IMR-90 (cell line): ENCODE results near the gene FAM32A. TPM values are rescaled to one million over a fixed set of nuclear protein-coding genes. Genes with fewer than 3 reads are reported as not detected.
A peak's percentile ranks its signal among the peaks of the same experiment; 100 is the strongest.

ENCODE experiments used
- ATAC-seq: fragments of 200-7000 bp; cut with Tn5 transposase; 2 replicates; pipeline ENCODE4 v1.9.1; 2020; ENCODE audit warnings: low read depth, mild to moderate bottlenecking, moderate library complexity
- BruUV-seq: library from RNA; stranded (reverse); fragments of 400-500 nt; replicated peaks from 2 replicates; lab custom pipeline; 2021; lab: Mats Ljungman, UMichigan
- CTCF ChIA-PET: fragments of 300-600 bp; formaldehyde crosslinking; extraction: SDS; loops from one replicate; lab custom pipeline; 2021; ENCODE audit warnings: antibody characterized with exemption; lab: Yijun Ruan, JAX
- POLR2A ChIA-PET: fragments of 300-600 bp; sonication (Branson Sonifier 250); formaldehyde crosslinking; loops from one replicate; lab custom pipeline; 2022; ENCODE audit warnings: antibody characterized with exemption; ENCODE audit not compliant: unreplicated experiment; lab: Charles Lee
- DNase-seq: peaks from one replicate; pipeline ENCODE4 v3.0.0; 2013
- H2AFZ ChIP-seq: replicated peaks from 2 replicates; pipeline ENCODE3; 2013; ENCODE audit warnings: low read length, mild to moderate bottlenecking; ENCODE audit not compliant: poor library complexity
- H2AK5ac ChIP-seq: 2 replicates; pipeline ENCODE4 v1.6.1; 2013; ENCODE audit warnings: low read depth, low read length, inconsistent platforms
- H2AK9ac ChIP-seq: replicated peaks from 2 replicates; pipeline ENCODE3; 2013; ENCODE audit warnings: mild to moderate bottlenecking, low read depth, low read length, moderate library complexity; ENCODE audit not compliant: poor library complexity
- H2BK120ac ChIP-seq: 2 replicates; pipeline ENCODE4 v1.6.1; 2013; ENCODE audit warnings: low read depth, low read length, inconsistent platforms
- H2BK15ac ChIP-seq: 3 replicates; pipeline ENCODE4 v1.6.1; 2013; ENCODE audit warnings: low read depth, low read length, inconsistent platforms
- H2BK20ac ChIP-seq: 2 replicates; pipeline ENCODE4 v1.6.1; 2013; ENCODE audit warnings: low read depth, mild to moderate bottlenecking, inconsistent platforms, low read length, moderate library complexity
- H2BK5ac ChIP-seq: 2 replicates; pipeline ENCODE4 v1.6.1; 2013; ENCODE audit warnings: mild to moderate bottlenecking, low read depth, low read length, inconsistent platforms; ENCODE audit not compliant: poor library complexity, severe bottlenecking
- H3K14ac ChIP-seq: replicated peaks from 2 replicates; pipeline ENCODE4 v1.6.1; 2013; ENCODE audit warnings: low read depth, low read length, inconsistent platforms
- H3K18ac ChIP-seq: 2 replicates; pipeline ENCODE4 v1.6.1; 2013; ENCODE audit warnings: low read depth, low read length, control low read depth
- H3K23ac ChIP-seq: 2 replicates; pipeline ENCODE4 v1.6.1; 2013; ENCODE audit warnings: low read depth, low read length, inconsistent platforms
- H3K27ac ChIP-seq: 2 replicates; pipeline ENCODE4 v1.5.1; 2013; ENCODE audit warnings: mild to moderate bottlenecking, control low read depth, low read length; ENCODE audit not compliant: insufficient read depth
- H3K27me3 ChIP-seq: 2 replicates; pipeline ENCODE4 v1.6.1; 2013; ENCODE audit warnings: low read length; ENCODE audit not compliant: control insufficient read depth, insufficient read depth
- H3K36me3 ChIP-seq: 2 replicates; pipeline ENCODE4 v1.6.1; 2013; ENCODE audit warnings: low read length, mixed read lengths; ENCODE audit not compliant: control insufficient read depth, insufficient read depth
- H3K4ac ChIP-seq: 2 replicates; pipeline ENCODE4 v1.6.1; 2013; ENCODE audit warnings: low read depth, low read length, inconsistent platforms
- H3K4me1 ChIP-seq: 2 replicates; pipeline ENCODE4 v1.6.1; 2013; ENCODE audit warnings: low read length, mixed read lengths; ENCODE audit not compliant: control insufficient read depth, insufficient read depth
- H3K4me2 ChIP-seq: 2 replicates; pipeline ENCODE4 v1.6.1; 2013; ENCODE audit warnings: low read depth, mild to moderate bottlenecking, control low read depth, low read length, moderate library complexity
- H3K4me3 ChIP-seq: 2 replicates; pipeline ENCODE4 v1.5.1; 2013; ENCODE audit warnings: low read depth, mild to moderate bottlenecking, control low read depth, low read length, moderate library complexity; ENCODE audit not compliant: insufficient read depth
- H3K56ac ChIP-seq: 2 replicates; pipeline ENCODE4 v1.6.1; 2013; ENCODE audit warnings: low read length, inconsistent platforms; ENCODE audit not compliant: insufficient read depth; ENCODE audit errors: extremely low read depth
- H3K79me1 ChIP-seq, 2 experiments: 2 replicates each; pipeline ENCODE4 v1.6.1; 2013; ENCODE audit warnings: low read length in 2 of 2, inconsistent platforms in 1 of 2, low read depth in 1 of 2
- H3K9ac ChIP-seq: 2 replicates; pipeline ENCODE4 v1.6.1; 2013; ENCODE audit warnings: low read depth, low read length, control low read depth
- H3K9me1 ChIP-seq: 2 replicates; pipeline ENCODE4 v1.6.1; 2013; ENCODE audit warnings: low read length, inconsistent platforms; ENCODE audit not compliant: insufficient read depth
- H3K9me3 ChIP-seq: 2 replicates; pipeline ENCODE4 v1.6.1; 2013; ENCODE audit warnings: low read length; ENCODE audit not compliant: control insufficient read depth, insufficient read depth
- H4K20me1 ChIP-seq: 2 replicates; pipeline ENCODE4 v1.6.1; 2013; ENCODE audit warnings: low read length, inconsistent platforms; ENCODE audit not compliant: insufficient read depth
- H4K5ac ChIP-seq: 2 replicates; pipeline ENCODE4 v1.6.1; 2013; ENCODE audit warnings: mild to moderate bottlenecking, low read depth, low read length, control low read depth
- H4K8ac ChIP-seq, 2 experiments: 2 replicates each; pipeline ENCODE4 v1.6.1; 2013; ENCODE audit warnings: low read depth in 2 of 2, low read length in 2 of 2, control low read depth in 1 of 2, inconsistent platforms in 1 of 2
- H4K91ac ChIP-seq: 2 replicates; pipeline ENCODE4 v1.6.1; 2013; ENCODE audit warnings: low read depth, low read length, inconsistent platforms; ENCODE audit not compliant: insufficient read depth
- CEBPB ChIP-seq: IDR thresholded peaks from 2 replicates; pipeline ENCODE4 v1.6.1; 2012; ENCODE audit warnings: low read depth, low read length, improper control_type of control experiment
- CTCF ChIP-seq: conservative IDR thresholded peaks from 2 replicates; pipeline ENCODE4 v1.5.1; 2012; ENCODE audit warnings: mild to moderate bottlenecking, low read depth, low read length, improper control_type of control experiment
- MAFK ChIP-seq: IDR thresholded peaks from 2 replicates; pipeline ENCODE4 v1.6.1; 2012; ENCODE audit warnings: low read depth, low read length, improper control_type of control experiment
- MXI1 ChIP-seq: IDR thresholded peaks from 2 replicates; pipeline ENCODE4 v1.6.1; 2012; ENCODE audit warnings: low read depth, mild to moderate bottlenecking, low read length, moderate library complexity, borderline replicate concordance
- RCOR1 ChIP-seq: IDR thresholded peaks from 2 replicates; pipeline ENCODE4 v1.6.1; 2012; ENCODE audit warnings: mild to moderate bottlenecking, low read length, improper control_type of control experiment; ENCODE audit not compliant: insufficient replicate concordance
- RFX5 ChIP-seq: IDR thresholded peaks from 2 replicates; pipeline ENCODE4 v1.8.0; 2012; ENCODE audit warnings: low read depth, mild to moderate bottlenecking, low read length, moderate library complexity
- USF2 ChIP-seq: fragments of 150-350 bp; IDR thresholded peaks from 2 replicates; pipeline ENCODE4 v1.6.1; 2017; ENCODE audit warnings: mild to moderate bottlenecking, antibody characterized with exemption, low read length, low read depth
- WGBS, 2 experiments: methylation state at CpG; one replicate each; pipeline versions ENCODE4 v1.1.5 to v1.1.7; 2013; ENCODE audit warnings: missing lambda C conversion rate in 2 of 2; ENCODE audit not compliant: insufficient read length in 1 of 2; ENCODE audit errors: extremely low coverage in 2 of 2; 5-methylcytosine and 5-hydroxymethylcytosine counted together
- dilution Hi-C: fragments of 300-500 bp; cut with HindIII; formaldehyde crosslinking; loops from one replicate; pipeline ENCODE4 v1.14.3; 2018; ENCODE audit warnings: low sequenced_read_pairs; ENCODE audit not compliant: unreplicated experiment
- in situ Hi-C: fragments of 300-500 bp; cut with MboI; formaldehyde crosslinking; loops from 3 replicates; pipeline ENCODE4 v1.14.3; 2019; ENCODE audit warnings: low sequenced_read_pairs, inconsistent platforms, mixed read lengths
- intact Hi-C: fragments of 100-400 bp; cut with micrococcal nuclease; formaldehyde crosslinking; loops from 2 replicates; pipeline ENCODE4 v1.10.0; 2022
- polyA plus RNA-seq, 3 experiments: library from polyadenylated mRNA; depleted of rRNA; stranded (reverse); fragments of >200 nt; gene quantifications; 2 replicates each; pipeline ENCODE4 v1.2.3, GENCODE V29; 2012; ENCODE audit warnings: low replicate concordance in 1 of 3
- total RNA-seq: library from RNA; depleted of rRNA; stranded (reverse); fragments of >200 nt; gene quantifications from 2 replicates; pipeline ENCODE4 v1.2.3, GENCODE V29; 2012

The FAM32A gene
- total and polyA plus RNA-seq, 2 of the 4 experiments (the other 2 are of a cell fraction) = 99.5 to 130 TPM

GRCh38 chr19:16206046-16206605 is 20.9 kb downstream of the FAM32A start:
- Histone ChIP-seq H3K9me3 (no peaks in the 10 kb centered on the region), H4K91ac (no peak overlapping the region), H4K20me1 (peaks cover 23% of the 10 kb centered on the region), H4K8ac (no peak overlapping the region), H3K79me1 (peaks cover 50 to 70% of the 10 kb centered on the region in 2 experiments), H3K4me2 (no peak overlapping the region), H3K14ac (no peak overlapping the region), H3K9me1 (0 out of 2 replicates have a peak, but pooled peaks cover 3% of the 10 kb centered on the region), H3K4me3 (no peak overlapping the region), H3K18ac (no peak overlapping the region), H2BK20ac (no peak overlapping the region), H3K4me1 (0 out of 2 replicates have a peak, but pooled peaks cover 2% of the 10 kb centered on the region), H4K5ac (no peak overlapping the region), H3K56ac (no peak overlapping the region), H3K27ac (no peak overlapping the region), H3K36me3 (peaks cover 76% of the 10 kb centered on the region), H2BK15ac (no peak overlapping the region), H3K9ac (no peak overlapping the region), H2AFZ (peak overlapping the region; percentile 24), H3K4ac (no peak overlapping the region), H2AK9ac (no peak overlapping the region), H3K27me3 (no peaks in the 10 kb centered on the region), H2AK5ac (no peak overlapping the region), H3K23ac (no peak overlapping the region), H2BK5ac (no peak overlapping the region), H2BK120ac (no peak overlapping the region)
- ChIA-PET POLR2A (no interaction called here), CTCF (no interaction called here)
- BruUV-seq = no TSS peak
- ATAC-seq (no peak), DNase-seq (no peak)
- TF ChIP-seq CEBPB (no peak), RCOR1 (no peak), MXI1 (no peak), CTCF (no peak), RFX5 (no peak), USF2 (no peak), MAFK (no peak)
- intact Hi-C loops = no loop called here
- dilution Hi-C loops = no loop called here
- in situ Hi-C loops = no loop called here
- 92% methylated on average over 2 of the region's 14 CpGs; no CpG with 5 or more reads in 1 of the 2 experiments for WGBS, 2 experiments
